Activated T-helper 1 cell treated with anti-CD3 and anti-CD28 coated beads, Interleukin-2, amount 50 U/mL, for 16 hours (primary cell): ENCODE measurements around the gene GABARAP.

Experiments used
- DNase-seq, 2 donors: peaks; one replicate each; pipeline ENCODE4 v3.0.0-alpha.2; 2020; ENCODE audit warnings: low read depth in 1 of 2, low spot score in 1 of 2

Gene GABARAP

DNA sequence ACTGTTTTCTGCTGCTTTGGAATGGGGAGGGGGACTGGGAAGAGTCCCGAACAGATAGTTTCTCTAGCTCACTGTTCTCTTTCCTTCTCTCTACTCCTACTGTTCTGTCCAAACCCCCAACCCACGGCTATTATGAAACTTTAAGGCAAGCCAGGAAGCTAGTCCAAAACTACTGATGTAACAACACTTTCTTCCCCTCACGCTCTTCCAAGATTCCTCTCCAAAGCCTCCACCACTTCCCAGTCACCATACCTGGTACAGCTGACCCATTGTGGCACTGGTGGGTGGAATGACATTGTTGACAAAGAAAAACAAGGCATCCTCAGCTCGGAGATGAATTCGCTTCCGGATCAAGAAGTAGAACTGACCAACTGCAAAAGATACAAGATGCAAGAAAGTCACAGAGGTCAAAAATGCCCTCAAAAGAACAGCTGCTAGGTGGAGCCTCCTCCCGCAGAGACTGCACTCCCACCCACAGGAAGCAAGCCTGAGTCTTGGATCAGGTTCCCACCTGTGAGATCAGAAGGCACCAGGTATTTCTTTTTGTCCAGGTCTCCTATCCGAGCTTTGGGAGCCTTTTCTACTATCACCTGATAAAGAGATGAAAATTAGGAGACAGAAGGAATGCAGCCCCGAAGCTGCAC is 1.0 kb downstream of the GABARAP start:
- no peak for DNase-seq

DNA sequence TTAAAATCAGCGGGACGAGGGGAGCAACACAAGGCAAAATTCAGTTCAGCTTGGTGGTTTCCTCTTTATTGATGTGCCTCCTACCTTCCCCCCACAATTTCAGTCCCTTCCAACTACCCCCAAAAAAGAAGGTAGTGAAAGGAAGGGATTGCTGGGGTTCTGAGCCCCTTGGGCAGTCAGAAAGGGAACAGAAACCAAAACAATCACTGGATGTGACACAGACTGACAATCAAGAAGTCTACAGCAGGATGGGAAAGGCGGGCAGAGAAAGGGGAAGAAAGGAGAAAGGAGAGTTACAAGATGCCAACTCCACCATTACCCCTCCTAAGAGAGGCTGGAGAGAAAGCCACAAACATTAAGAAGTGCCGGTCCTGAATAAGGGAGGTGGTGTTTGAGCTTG is 1.9 kb downstream of the GABARAP start:
- DNase-seq: no peak

DNA sequence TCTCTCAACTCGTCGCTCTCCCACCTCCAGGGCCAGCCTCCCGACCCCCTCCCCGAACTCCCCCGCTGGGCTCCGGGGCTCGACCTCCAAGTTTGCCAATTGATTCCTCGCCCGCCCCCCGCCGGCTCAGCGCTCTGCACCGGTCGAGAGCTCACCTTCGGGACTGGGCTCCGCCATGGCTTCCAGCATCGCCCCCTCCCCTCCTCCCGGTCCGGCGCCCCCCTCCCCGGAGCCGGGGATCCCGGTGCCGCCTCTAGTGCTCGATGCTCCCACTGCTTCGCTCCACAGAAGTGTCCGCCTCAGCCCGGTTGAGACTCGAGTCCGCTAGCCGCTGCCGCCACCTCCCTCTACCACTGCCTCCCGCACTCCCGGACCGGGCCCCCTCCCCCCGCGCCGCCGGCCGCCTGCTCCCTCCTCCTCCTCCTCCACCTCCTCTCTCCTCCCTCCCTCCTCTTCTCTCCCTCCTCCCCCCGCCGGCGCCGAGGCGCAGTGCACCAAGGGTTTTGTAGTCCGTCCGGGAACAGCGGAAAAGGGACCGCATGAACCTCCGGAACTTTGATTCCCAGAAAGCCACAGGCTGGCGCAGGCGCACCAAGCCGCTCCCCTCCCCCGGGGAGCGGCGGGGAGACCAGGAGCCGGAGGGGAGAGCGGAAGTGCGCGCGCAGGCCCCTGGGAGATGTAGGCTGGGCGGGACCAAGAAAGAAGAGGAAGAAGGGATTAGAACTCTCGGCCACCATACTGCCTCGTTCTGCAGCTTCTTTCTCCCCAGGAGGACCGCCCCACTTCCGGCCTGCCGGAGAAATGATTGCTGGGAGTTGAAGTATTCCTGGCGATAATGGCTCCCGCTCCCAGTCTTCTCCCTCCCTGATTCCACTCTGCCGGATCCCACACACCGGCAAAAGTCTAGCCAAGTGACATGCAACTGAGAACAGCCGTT is 2.9 kb downstream of the GABARAP start, which contains the start of gene PHF23:
Gene PHF23 (minus strand): TSS at position 367 of the 937 bp plus-strand sequence. CDS start 178 bp downstream, at position 189.
- DNase-seq: peak; percentile 94 to 97

DNA sequence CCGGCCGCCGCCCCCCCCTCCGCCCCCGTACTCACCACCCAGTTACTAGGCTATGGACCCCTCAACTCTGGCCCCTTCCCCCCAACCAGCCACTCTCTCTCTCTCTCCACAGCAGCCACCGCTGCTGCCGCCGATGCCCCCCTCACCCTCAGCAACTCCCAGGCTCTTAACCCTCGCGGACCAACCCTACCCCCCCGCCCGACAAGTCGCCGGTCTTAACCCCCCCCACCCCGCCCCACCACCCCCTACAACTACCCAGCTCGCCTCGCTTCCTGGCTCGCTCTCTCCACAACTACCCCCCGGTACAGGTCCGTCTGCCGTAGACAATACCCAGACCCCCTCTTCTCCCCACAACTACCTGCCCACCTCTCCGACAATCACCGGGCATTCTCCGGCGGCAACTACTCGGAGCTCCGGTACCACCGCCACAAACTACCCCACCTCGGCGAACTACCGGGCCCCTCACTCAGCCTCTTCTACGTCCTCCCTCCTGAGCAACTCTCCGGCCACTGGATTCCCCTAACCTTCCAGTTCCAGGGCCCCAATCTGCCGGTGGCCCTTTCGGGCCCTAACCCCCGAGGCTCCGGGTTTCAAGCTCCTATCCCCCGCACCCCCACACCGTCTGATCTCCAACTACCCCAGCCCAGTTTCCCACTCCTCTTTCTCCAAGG is 3.7 kb downstream of the GABARAP start:
- no peak for DNase-seq

DNA sequence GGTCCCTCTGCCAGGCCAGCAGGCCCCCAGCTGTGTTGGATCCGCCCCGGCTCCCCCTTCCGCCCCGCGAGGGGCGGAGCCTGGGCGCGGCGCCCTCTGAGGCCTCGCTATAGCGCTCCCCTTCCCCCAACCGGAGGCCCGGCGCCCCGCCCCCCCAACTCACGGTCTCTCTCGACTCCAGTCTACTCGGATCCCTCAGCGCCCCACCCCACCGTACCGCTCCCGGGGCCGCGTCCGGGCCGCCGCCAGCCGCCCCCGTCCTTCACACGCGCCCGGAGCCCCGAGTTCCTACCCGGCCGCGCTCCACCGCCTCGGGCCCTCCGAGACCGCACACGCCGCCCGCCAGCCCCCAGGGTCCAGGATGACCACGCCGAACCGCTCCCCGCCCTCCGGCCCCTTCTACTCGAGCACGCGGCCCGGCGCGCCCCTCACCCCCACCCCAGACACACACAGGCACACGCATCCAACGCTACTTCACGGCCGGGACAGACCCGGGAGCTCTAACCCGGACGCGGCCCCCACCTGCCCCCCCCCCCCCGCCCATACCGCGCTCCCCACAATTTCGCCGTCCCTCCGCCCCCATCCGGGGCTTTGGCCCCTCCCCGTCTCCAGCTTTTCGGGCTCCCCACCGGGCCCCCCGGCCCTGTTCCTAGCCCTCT is 4.4 kb downstream of the GABARAP start:
- DNase-seq: peak; percentile 67 to 71

DNA sequence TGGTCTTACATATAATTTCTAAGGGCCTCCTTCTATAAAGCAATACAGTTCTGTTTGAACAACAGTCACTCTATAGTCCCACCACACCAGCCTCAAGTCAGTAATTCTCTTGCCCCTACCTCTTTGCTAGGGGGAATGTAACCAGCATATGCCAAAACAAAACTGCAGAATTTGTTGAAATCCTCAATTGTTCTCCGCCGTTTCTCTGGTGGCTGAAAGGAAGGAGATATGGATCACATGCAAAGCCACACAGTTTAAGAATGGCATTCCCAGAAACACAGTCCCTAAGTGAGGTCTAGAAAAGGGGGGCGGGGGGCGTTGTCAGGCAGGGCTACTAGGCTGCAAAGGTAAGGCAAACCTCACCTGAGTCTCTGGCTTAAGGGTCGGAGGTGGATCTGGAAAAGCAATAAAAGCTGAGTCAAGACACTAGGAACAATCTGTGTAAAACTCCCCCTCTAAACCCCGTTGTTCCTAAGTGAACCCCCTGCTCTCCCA is 4.9 kb downstream of the GABARAP start:
- DNase-seq: no peak

DNA sequence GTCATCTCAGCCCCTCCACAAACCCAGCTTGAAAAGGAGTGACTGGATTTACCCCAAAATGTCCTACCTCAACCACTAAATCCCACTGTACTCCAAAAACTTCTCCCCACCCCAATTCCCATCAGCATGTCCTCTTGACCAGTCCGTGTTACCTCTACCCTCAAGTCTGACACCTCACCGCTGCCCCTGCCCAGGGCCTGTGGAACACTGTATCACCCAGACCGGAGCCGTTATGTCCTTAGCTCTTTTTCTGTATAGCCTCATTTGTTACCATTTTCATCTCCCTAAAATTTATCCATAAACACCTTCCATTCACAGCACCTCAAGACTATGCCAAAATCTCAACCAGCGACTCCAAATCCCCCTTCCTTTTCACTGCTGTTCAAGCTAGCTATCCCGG is 5.4 kb downstream of the GABARAP start:
- no peak for DNase-seq

DNA sequence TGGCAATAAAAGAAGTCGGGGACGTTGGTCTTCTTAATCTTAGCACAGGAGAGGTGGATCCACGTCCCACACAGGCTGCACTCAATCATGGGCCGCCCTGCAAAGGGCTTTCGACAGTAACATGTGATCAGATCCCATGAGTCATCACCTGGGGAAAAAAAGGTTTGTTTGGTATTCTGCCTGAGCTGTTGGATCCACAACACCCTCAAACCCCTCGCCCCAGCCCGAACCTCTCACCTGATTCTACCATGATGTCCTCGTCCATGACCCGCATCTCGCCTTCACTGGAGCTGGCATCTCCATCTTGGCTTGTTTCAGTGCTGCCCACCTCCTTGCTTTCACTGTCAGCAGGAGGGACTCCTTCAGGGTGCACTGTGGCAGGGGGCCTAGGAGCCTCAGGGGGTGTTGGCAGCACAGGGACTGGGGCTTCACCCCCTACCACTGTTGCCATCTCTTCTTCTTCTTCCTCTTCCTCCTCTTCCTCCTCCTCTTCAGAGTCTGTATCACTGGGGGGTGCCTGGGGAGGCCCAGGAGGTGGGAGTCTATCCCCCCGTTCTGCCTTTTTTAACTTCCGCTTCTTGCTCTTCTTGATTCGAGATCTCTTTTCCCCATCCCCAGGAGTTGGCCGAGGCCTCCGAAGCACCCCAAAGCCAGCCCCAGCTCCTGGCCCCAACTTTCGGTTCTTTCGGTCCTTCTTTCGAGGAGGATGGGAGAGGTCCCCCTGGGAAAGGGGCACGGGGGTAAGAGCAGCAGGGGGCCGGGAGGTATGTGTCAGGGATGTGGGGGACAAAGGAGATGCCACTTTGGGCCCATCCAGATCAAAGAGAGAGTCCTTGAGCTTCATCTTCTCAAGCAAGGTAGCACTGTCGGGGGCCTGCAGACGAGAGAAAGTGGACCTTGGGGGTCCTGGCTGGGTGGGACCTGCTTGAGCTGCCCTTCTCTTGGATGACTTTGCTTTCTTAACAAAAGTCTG is 6.3 kb downstream of the GABARAP start:
- no peak for DNase-seq

DNA sequence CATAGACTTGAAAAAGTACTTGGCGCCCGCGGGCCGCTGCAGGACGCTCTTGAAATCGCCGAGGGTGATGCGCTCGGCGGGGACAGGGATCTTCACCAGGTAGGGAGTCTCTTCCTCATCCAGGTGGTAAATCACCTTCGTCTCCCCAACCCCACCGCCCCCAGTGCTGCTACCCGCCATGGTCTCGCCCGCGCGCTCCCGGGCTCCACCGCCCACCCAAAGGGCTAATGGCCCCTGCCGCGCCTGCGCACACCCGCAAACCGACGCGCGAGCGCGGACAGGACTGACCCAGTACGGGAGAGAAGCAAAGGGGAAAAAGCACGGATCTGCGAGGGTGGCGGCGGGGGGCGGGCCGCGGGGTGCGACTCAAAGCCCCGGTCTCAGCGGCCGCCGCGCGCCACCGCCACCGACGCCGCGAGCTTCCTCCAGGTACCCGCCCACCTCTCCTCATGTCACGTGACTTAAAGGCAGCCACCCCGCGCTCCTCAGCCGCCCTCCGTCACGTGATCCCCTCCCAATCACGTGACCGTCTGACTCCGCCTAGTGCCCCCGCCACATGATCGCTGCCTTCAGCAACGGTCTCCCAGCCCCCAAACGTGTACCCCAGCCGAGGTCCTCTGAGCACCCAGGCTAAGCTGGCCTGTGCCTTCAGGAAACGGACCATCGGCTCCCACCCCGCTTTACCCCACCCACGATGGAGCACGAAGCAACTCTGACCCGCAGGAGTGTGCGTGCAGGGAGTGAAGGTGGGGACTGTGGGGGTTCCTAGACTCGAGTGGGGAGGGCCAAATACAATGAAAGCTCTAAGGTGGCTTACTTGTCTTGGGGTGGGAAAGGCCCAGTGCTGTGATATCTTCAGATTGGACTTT is 7.9 kb downstream of the GABARAP start, which contains the start of gene DVL2:
Gene DVL2 (minus strand): TSS at position 435 of the 869 bp plus-strand sequence. CDS start 255 bp downstream, at position 180.
- DNase-seq: peak; percentile 91

DNA sequence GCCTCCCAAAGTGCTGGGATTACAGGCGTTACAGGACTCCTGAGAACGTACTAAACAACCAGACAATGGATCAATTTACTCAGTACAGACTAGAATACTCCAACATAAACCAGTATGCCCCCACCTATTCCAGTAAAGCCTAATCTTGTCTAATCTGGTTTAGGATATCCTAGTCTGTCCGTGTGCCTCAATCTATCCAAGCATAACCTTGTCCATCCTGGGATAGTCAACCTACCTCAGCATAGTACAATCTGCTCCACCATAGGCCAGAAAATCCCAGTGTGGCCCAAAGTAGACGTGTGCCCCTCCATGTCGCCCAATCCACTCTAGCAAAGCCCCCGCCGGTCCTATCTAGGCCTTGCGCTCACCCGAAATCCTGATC is 8.6 kb downstream of the GABARAP start:
- no peak for DNase-seq

DNA sequence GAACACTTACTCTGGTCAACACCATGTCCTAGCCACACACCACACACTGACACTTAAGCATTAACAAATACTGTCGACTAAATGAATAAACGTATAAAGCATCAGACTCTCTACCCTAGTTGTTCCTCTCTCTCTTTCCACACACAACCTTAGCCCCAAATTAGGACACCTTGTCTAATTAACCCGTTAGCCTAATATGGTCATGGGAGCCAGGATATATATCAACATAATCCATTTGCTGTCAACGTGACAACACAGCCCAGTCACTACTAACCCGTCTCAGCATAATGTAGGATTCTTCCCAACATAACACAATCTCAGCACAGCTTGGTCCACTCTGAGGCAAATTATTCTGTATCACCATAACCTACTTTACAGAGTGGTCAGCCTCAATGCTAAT is 10.1 kb downstream of the GABARAP start:
- no peak for DNase-seq

DNA sequence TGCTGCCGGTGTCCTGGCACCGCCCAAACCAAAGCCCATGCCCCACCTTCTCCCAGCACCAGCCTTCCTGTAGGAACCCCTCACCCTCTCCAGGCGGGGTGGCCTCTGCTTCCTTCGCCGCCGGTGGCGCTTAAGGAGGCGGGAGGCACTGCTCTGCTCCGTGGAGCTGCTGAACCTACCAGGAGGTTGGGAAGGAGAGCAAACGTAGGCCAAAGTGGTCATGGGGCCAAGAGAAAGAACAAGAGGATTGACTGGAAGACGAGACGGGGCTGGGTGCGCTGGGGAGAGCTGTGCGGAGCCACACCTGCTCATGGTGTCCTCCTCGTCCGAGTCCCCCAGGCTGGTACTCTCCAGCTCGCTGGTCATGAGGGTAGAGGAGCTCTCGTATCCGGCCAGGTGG is 12.7 kb downstream of the GABARAP start:
- DNase-seq: no peak

DNA sequence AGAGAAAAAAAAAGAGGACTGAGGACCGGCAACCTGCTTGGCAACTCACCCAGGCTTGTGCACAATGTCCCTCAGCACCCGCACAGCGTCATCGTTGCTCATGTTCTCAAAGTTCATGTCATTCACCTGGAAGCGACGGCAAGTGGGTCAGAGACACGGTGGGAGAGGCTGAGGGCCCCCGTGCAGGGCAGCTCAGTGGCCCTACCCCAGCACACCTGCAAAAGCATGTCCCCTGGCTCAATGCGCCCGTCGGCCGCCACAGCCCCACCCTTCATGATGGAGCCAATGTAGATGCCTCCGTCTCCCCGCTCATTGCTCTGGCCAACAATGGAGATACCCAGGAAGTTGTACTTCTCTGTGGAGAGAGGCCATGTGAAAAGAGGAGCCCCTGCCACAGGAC is 13.3 kb downstream of the GABARAP start:
- no peak for DNase-seq

DNA sequence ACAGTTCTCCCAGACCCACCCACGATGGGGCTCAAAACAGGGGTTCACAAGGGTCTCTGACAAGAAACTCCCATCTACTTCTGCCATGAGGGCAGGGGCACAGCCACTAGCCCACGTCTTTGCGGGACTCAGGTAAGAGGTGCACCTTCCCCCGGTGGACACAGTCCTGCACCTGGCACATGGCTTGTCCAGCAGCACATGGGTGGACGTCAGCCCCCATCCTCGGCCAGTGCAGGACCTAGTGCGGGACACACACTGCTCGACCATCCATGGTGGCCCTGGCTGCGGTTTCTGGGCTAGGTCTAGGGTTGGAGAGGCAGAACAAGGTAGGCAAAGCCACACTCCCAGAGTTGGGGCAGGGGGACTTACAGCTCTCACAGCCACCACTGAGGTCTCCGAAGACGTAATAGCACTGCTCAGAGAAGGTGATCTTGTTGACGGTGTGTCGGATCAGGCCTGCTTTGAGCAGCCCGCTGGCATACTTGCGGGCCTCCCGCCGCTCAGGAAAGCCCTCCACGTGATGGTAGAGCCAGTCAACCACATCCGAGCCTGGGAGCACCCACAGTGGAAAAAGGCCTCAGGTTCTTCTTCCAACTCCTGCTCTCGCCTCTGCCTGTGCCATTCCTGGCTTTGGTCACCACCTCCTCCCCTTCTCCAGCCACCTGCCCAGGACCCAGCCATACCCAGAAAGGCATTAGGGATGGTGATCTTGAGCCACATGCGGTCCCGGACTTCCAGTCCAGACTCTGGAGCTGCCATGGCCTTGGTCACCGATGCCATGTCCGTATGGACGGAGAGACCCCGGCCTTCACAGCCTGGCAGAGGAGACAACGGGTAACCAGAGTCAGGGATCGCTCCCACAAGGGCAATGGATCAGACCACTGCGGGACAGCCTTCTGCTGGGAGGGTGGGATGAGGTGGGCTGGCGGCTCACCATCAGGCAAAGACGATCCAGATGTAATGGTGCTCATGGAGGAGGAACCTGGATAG is 15.2 kb downstream of the GABARAP start:
- DNase-seq: no peak

DNA sequence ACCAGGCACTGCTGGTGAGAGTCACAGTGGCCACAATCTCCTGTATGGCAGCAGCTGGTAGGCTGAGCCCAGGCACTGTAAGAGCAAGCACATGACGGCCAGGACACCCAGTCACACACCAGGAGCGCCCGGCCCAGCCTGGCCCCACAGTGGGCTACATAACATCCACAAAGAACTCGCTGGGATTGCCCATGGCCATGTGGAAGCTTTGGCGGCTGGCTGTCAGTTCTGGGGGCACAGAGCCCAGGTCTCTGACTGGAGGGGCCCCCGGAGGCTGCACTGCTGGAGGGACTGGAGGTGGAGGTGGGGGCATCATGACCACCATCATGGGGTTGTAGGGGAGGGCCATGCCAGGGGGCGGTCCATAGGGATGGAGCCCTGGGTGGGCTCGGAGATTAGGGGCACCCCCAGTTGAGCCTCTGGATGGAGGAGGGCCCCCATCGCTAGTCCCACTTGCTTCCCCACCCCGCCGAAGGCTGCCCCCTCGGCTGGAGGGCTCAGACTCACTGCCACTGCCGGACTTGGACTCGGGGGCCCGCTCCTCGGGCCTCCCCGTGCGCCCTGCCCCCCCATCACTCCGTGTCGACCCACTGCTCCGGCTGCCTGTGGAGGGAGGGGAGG is 16.4 kb downstream of the GABARAP start:
- DNase-seq: no peak

DNA sequence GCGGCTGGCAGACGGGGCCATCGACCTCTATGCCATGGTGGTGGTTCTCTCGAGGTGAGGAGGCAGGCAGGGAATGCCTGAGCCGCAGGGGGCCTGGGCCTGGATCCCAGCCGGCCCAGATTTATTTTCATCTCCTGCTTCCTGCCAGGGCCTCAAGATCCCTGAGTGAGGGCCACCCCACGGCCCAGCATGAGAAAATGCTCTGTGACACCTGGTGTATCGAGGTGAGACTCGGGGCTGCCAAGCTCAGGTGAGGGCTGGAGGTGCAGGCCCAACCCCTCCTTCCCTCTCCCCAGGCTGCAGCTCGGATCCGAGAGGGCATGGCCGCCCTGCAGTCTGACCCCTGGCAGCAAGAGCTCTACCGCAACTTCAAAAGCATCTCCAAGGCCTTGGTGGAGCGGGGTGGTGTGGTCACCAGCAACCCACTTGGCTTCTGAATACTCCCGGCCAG is 17.6 kb downstream of the GABARAP start:
- no peak for DNase-seq

DNA sequence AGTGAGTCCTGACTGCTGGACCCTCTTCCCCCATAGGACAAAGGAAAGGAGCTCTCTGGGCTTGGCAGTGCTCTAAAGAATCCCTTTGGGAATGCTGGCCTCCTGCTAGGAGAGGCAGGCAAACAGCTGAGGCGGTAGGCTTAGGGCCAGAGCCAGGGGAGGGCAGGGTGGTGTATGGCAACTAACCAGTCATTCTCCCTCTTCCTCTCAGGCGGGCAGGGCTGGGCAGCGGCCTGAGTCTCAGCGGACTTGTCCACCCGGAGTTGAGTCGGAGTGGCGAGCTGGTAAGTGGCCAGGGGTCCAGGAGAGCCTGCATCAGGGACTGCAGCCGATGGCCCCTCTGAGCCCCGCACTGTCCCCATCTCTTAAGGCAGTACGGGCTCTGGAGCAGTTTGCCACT is 18.1 kb downstream of the GABARAP start:
- DNase-seq: no peak
